NCI-H748 treated with DMSO at 0.1 percent for 48 hours (cell line): ENCODE data around the gene MUC5B.

Experiments used
- DNase-seq: peaks from one replicate; lab custom pipeline; 2025; lab: John Stamatoyannopoulos, UW

The MUC5B gene

GRCh38 chr11:1299621-1300020 lies 76.8 kb downstream of the MUC5B start:
- no peak for DNase-seq

- no peak for DNase-seq
These were observed 77.3 kb downstream of the MUC5B start for GRCh38 chr11:1300121-1300520.

- no peak for DNase-seq
These were observed 77.8 kb downstream of the MUC5B start for GRCh38 chr11:1300569-1301187.

GRCh38 chr11:1301220-1302000 lies 78.5 kb downstream of the MUC5B start:
- no peak for DNase-seq

- no peak for DNase-seq
These were observed 79.2 kb downstream of the MUC5B start for GRCh38 chr11:1302041-1302460.

GRCh38 chr11:1302461-1303125 lies 79.7 kb downstream of the MUC5B start:
- DNase-seq = no peak

GRCh38 chr11:1303126-1303821 lies 80.4 kb downstream of the MUC5B start:
- no peak for DNase-seq

- no peak for DNase-seq
These were observed 81.1 kb downstream of the MUC5B start for GRCh38 chr11:1303973-1304372.

GRCh38 chr11:1304380-1304779 lies 81.5 kb downstream of the MUC5B start:
- no peak for DNase-seq

- DNase-seq = no peak
These were observed 82.2 kb downstream of the MUC5B start for GRCh38 chr11:1305063-1305495.

- no peak for DNase-seq
These were observed 82.7 kb downstream of the MUC5B start for GRCh38 chr11:1305501-1306056.

GRCh38 chr11:1306186-1307162 lies 83.6 kb downstream of the MUC5B start:
- no peak for DNase-seq

GRCh38 chr11:1307163-1307870 lies 84.5 kb downstream of the MUC5B start:
- DNase-seq = no peak

GRCh38 chr11:1307998-1308742 lies 85.3 kb downstream of the MUC5B start:
- DNase-seq = no peak

- no peak for DNase-seq
These were observed 86.1 kb downstream of the MUC5B start for GRCh38 chr11:1308743-1309497.

GRCh38 chr11:1309498-1310317 lies 86.8 kb downstream of the MUC5B start, which contains the start of gene TOLLIP:
TOLLIP (minus strand) TSS chr11:1309632; CDS start chr11:1309498, 134 bp downstream.
- peak; percentile 92 for DNase-seq

- no peak for DNase-seq
These were observed 87.4 kb downstream of the MUC5B start for GRCh38 chr11:1310318-1310687.
